Activated CD4-positive, CD25-positive, alpha-beta regulatory T cell (primary cell): ENCODE data around the gene STAT6.

Experiments used
- DNase-seq, 4 experiments: peaks; one replicate each; lab custom pipeline; 2025; lab: John Stamatoyannopoulos, UW

The STAT6 gene

GRCh38 chr12:57146092-57146491 lies 34.9 kb upstream of the STAT6 start:
- no peak for DNase-seq

GRCh38 chr12:57145460-57146059 lies 34.4 kb upstream of the STAT6 start:
- no peak for DNase-seq

- DNase-seq = no peak
Measured at GRCh38 chr12:57143454-57143853, 32.3 kb upstream of the STAT6 start.

GRCh38 chr12:57142727-57143126 lies 31.6 kb upstream of the STAT6 start:
- no peak for DNase-seq

- DNase-seq = no peak
Measured at GRCh38 chr12:57142121-57142520, 31.0 kb upstream of the STAT6 start.

- no peak for DNase-seq
Measured at GRCh38 chr12:57141249-57141648, 30.1 kb upstream of the STAT6 start.

GRCh38 chr12:57139796-57140649 lies 28.9 kb upstream of the STAT6 start:
- no peak for DNase-seq

GRCh38 chr12:57138526-57139272 lies 27.5 kb upstream of the STAT6 start:
- DNase-seq = no peak

- no peak for DNase-seq
Measured at GRCh38 chr12:57135527-57136326, 24.6 kb upstream of the STAT6 start.

GRCh38 chr12:57134949-57135348 lies 23.8 kb upstream of the STAT6 start:
- DNase-seq = no peak

- no peak for DNase-seq
Measured at GRCh38 chr12:57133916-57134315, 22.8 kb upstream of the STAT6 start.

GRCh38 chr12:57133013-57133569 lies 21.9 kb upstream of the STAT6 start:
- DNase-seq = no peak

- DNase-seq = no peak
Measured at GRCh38 chr12:57131896-57132744, 21.0 kb upstream of the STAT6 start.

- no peak for DNase-seq
Measured at GRCh38 chr12:57130941-57131340, 19.8 kb upstream of the STAT6 start.

- no peak for DNase-seq
Measured at GRCh38 chr12:57129889-57130288, 18.7 kb upstream of the STAT6 start.

- no peak for DNase-seq
Measured at GRCh38 chr12:57129321-57129842, 18.2 kb upstream of the STAT6 start.

GRCh38 chr12:57128519-57129247 lies 17.5 kb upstream of the STAT6 start:
- no peak for DNase-seq

- DNase-seq = peak; percentile 28 to 54 (median 46)
Measured at GRCh38 chr12:57127726-57128518, 16.8 kb upstream of the STAT6 start, which contains the start of gene LRP1. LRP1 (plus strand) TSS chr12:57128483; CDS start chr12:57128965, 482 bp downstream.
